GM23248 (cell line): ENCODE results near the gene DENND5A.

Experiments used
- EZH2 ChIP-seq: fragments of 200-600 bp; sonication (generic); IDR thresholded peaks from 2 replicates; pipeline ENCODE4 v1.6.1; 2018; ENCODE audit warnings: antibody characterized with exemption, mild to moderate bottlenecking; ENCODE audit not compliant: insufficient read depth, poor library complexity, severe bottlenecking
- EZH2phosphoT487 ChIP-seq: fragments of 200-600 bp; sonication (generic); IDR thresholded peaks from 2 replicates; pipeline ENCODE4 v1.6.1; 2018; ENCODE audit warnings: antibody characterized with exemption, moderate library complexity, mild to moderate bottlenecking, low read depth; ENCODE audit not compliant: insufficient read depth

DNA sequence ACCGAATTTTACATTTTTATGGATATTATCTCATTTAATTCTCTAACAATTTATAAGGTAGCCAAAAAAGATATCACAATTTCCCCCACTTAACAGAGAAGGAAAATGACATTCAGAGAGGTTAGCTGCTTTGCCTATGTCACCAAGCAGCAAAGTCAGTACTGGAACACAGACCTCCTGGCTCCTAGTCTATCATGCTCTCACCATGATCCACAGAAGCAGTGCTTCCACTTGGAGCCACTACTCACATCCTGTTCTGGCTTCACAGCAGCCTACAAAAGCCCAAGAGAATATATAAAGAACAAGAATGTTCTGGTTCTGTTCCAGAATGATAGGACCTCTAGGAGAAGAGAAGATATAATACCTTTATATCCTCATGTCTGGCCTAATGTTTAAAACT lies 114.2 kb downstream of the DENND5A start:
- TF ChIP-seq EZH2phosphoT487, result no peak
- TF ChIP-seq EZH2, result no peak
